Activated naive CD4-positive, alpha-beta T cell treated with anti-CD3 and anti-CD28 coated beads for 36 hours (primary cell): Measurements from ENCODE around the gene ZSCAN5C. TPM values are rescaled to one million over a fixed set of nuclear protein-coding genes. Genes with fewer than 3 reads are reported as not detected.
"Not testable (repeated sequence)": the region's sequence is repeated elsewhere in the genome, so short reads cannot be mapped to it uniquely, and the experiment has no call there.

ENCODE experiments used
- CTCF ChIA-PET: fragments of 350-600 bp; sonication (Branson Sonifier 250); formaldehyde crosslinking; loops from one replicate; lab custom pipeline; 2021; ENCODE audit warnings: antibody characterized with exemption; lab: Charles Lee
- DNase-seq: peaks from one replicate; pipeline ENCODE4 v3.0.0-alpha.2; 2020
- H3K27ac Mint-ChIP-seq: one replicate; pipeline ENCODE4 v1.8.0; 2021; ENCODE audit warnings: mild to moderate bottlenecking, mixed read lengths
- H3K27me3 Mint-ChIP-seq: one replicate; pipeline ENCODE4 v1.8.0; 2021; ENCODE audit warnings: low read depth, mixed read lengths
- H3K36me3 Mint-ChIP-seq: one replicate; pipeline ENCODE4 v1.8.0; 2021; ENCODE audit warnings: low read depth, mixed read lengths
- H3K4me1 Mint-ChIP-seq: one replicate; pipeline ENCODE4 v1.8.0; 2021; ENCODE audit warnings: low read depth, mixed read lengths
- H3K4me3 Mint-ChIP-seq: one replicate; pipeline ENCODE4 v1.8.0; 2021; ENCODE audit warnings: mild to moderate bottlenecking, moderate library complexity, mixed read lengths
- H3K9me3 Mint-ChIP-seq: one replicate; pipeline ENCODE4 v1.8.0; 2021; ENCODE audit warnings: mixed read lengths
- intact Hi-C: fragments of 100-400 bp; cut with micrococcal nuclease; formaldehyde crosslinking; loops from one replicate; pipeline ENCODE4 v1.15.1; 2023
- total RNA-seq, 2 experiments: library from RNA; stranded (reverse); gene quantifications; one replicate each; pipeline ENCODE4 v1.2.3, GENCODE V29; 2021

ZSCAN5C gene
- total RNA-seq, 2 experiments from 2014 or later, result not detected

DNA sequence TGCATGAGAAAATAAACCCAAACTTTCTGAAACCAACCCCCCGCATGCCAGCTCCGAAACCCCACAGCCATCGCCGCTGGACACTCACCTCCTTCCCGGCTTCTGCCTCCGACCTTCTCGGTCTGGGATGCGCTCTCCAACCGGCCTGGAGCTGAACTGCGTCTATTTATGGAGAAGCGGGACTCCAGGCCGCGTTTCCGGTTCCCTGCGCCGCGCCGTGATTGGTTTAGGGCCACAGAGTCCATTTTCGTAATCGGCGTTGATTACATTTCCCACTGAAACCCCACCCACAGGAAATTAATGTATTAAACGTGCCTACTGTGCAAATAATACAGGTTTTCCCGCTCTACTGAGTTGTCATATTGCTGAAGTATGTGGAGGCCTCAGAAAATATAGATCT, 4.4 kb upstream of the ZSCAN5C start, which contains the start of gene ZSCAN5B:
TSS of gene ZSCAN5B (minus strand) at position 138 of the 400 bp plus-strand sequence. CDS start 4,731 bp downstream, outside the sequence.
- CTCF ChIA-PET, H3K4me3 Mint-ChIP-seq, H3K27me3 Mint-ChIP-seq, H3K9me3 Mint-ChIP-seq, H3K36me3 Mint-ChIP-seq, H3K4me1 Mint-ChIP-seq, intact Hi-C loops, H3K27ac Mint-ChIP-seq, DNase-seq: not testable (repeated sequence)

DNA sequence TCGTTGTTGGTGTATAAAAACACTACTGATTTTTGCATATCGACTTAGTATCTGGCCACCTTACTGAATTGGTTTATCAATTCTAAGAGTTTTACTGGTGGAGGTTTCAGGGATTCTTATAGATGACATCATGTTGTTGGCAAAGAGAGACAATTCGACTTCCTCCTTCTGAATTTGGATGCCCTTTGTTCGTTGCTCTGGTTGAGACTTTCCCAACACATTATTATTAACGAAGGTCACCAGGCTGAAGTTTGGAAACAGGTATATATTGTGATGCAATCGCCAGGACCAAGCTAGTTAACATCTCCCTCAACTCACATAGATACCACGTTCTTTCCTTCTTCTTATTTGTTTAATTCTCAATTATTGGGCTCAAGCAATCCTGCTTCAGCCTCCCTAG, 2.4 kb upstream of the ZSCAN5C start:
- peaks cover 2% of the 10 kb centered on the region for H3K27me3 Mint-ChIP-seq
- H3K9me3 Mint-ChIP-seq, result no peaks in the 10 kb centered on the region
- H3K27ac Mint-ChIP-seq, result no peak overlapping the region
- CTCF ChIA-PET, result no interaction called here
- no peak overlapping the region for H3K4me3 Mint-ChIP-seq
- intact Hi-C loops, result no loop called here
- H3K4me1 Mint-ChIP-seq, result no peaks in the 10 kb centered on the region
- H3K36me3 Mint-ChIP-seq, result no peaks in the 10 kb centered on the region
- no peak for DNase-seq

DNA sequence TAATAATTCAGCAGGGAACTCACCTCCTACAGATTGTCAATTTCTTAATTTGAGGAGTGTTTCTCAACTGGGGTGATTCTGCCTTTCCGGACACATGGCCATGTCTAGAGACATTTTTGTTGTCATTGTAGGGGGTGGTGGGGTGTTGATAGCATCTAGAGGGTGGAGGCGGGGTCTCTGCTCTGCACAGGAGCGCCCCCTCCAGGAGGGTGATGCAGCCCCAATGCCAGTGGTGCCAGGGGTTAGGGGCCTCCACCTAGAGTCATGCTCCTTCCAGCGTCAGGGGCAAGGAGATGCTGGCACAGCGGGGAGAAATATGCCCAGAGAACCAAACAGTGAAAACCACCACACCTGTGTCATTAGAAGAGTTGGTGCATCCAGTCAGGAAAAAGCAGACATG, 5.5 kb downstream of the ZSCAN5C start:
- H3K4me3 Mint-ChIP-seq, intact Hi-C loops, CTCF ChIA-PET, H3K36me3 Mint-ChIP-seq, DNase-seq, H3K27ac Mint-ChIP-seq, H3K4me1 Mint-ChIP-seq, H3K9me3 Mint-ChIP-seq, H3K27me3 Mint-ChIP-seq: not testable (repeated sequence)

- Mint-ChIP-seq H3K4me1 (no peaks in the 10 kb centered on the region), H3K9me3 (no peaks in the 10 kb centered on the region), H3K4me3 (no peak overlapping the region), H3K27me3 (peaks cover 8% of the 10 kb centered on the region), H3K27ac (no peak overlapping the region), H3K36me3 (no peaks in the 10 kb centered on the region)
- CTCF ChIA-PET, result interaction anchor here (0.8 kb wide), 1 partner anchor 15 kb away, joined by 3 read pairs; no protein-coding TSS in a partner anchor
- intact Hi-C loops, result no loop called here
- no peak for DNase-seq
Measured at GRCh38 chr19:56209091-56209490, 7.0 kb downstream of the ZSCAN5C start.

GRCh38 chr19:56210036-56210435, 8.0 kb downstream of the ZSCAN5C start:
- CTCF ChIA-PET, result interaction anchor here (0.8 kb wide), 1 partner anchor 144 kb away, joined by 3 read pairs; no protein-coding TSS in a partner anchor
- H3K27ac Mint-ChIP-seq, DNase-seq, H3K36me3 Mint-ChIP-seq, H3K4me3 Mint-ChIP-seq, H3K9me3 Mint-ChIP-seq, intact Hi-C loops, H3K4me1 Mint-ChIP-seq, H3K27me3 Mint-ChIP-seq: not testable (repeated sequence)

DNA sequence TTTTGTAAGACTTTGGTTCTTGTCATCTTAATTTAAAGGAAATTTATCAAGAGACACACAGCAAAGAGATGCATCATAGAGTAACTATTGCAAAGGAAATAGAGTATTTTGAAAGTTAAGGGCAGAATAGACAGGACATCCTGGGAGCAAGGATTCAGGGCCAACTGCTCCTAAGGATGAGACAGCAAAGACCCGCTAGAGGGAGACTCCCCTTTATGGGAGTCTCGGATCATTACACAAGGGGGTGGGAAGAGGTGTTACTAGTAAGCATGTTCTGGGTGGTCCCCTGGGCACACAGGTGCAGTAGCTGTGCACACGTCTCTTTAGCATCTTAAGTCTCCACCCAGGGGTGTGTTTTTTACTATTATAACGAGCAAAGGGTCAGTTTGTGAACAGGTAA, 9.6 kb downstream of the ZSCAN5C start:
- intact Hi-C loops, result no loop called here
- CTCF ChIA-PET, result no interaction called here
- no peaks in the 10 kb centered on the region for H3K4me1 Mint-ChIP-seq
- H3K27ac Mint-ChIP-seq, result no peak overlapping the region
- no peak overlapping the region for H3K4me3 Mint-ChIP-seq
- H3K27me3 Mint-ChIP-seq, result peaks cover 10% of the 10 kb centered on the region
- DNase-seq, result no peak
- no peaks in the 10 kb centered on the region for H3K36me3 Mint-ChIP-seq
- H3K9me3 Mint-ChIP-seq, result no peaks in the 10 kb centered on the region

DNA sequence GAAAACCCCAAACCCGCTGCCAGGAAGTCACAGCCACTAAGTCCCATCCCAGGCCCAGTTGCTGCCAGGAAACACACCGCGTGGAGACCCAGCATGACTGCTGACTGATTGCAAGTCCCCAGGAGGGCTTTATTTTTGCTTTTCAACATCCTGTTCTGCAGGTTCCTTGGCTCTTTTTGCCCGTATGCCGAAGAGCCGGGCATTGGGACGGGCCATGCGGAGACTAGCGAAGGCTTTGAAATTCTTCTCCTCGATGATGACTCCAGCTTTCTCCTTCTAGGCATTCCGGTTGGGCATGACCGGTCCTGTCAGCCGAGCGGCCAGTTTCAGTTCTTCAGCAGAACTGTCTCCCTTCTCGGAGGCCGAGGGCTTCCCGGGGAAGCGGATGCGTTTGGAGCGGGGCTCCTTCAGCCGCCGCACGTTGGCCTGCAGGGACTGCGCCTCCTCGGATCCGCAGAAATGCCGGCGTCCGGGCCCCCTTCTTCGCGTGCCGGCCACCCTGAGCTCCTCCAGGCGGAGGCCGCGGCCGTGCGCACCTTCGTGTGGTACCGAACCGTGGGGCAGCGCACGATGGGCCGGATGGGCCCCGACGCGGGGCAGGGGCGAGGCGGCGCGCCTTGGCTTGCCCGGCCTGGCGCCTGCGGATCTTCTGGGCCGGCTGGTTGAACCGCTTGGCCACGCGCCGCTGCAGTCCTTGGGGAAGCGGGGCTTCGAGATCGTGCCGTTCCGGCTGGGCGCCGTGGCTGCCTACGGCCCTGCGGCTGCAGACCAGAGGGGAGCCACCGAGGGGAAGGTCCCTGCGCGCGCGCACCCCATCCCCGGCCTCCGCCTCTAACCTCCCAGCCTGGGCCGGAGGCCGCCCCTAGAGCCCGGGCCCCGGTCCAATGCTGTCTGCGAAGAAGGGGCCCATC, 15.2 kb downstream of the ZSCAN5C start:
- DNase-seq, result peak; percentile 30
- intact Hi-C loops, result no loop called here
- CTCF ChIA-PET, result no interaction called here
- Mint-ChIP-seq H3K27ac (no peak overlapping the region), H3K9me3 (no peaks in the 10 kb centered on the region), H3K27me3 (peaks cover 19% of the 10 kb centered on the region), H3K4me3 (peak overlapping the region; percentile 46), H3K4me1 (peaks cover 6% of the 10 kb centered on the region), H3K36me3 (peaks cover 2% of the 10 kb centered on the region)

- CTCF ChIA-PET, result no interaction called here
- H3K4me3 Mint-ChIP-seq, result no peak overlapping the region
- H3K27me3 Mint-ChIP-seq, result peaks cover 14% of the 10 kb centered on the region
- H3K9me3 Mint-ChIP-seq, result no peaks in the 10 kb centered on the region
- DNase-seq, result no peak
- intact Hi-C loops, result no loop called here
- peaks cover 7% of the 10 kb centered on the region for H3K36me3 Mint-ChIP-seq
- H3K27ac Mint-ChIP-seq, result no peak overlapping the region
- peaks cover 6% of the 10 kb centered on the region for H3K4me1 Mint-ChIP-seq
Measured at GRCh38 chr19:56218961-56219360, 16.9 kb downstream of the ZSCAN5C start.

DNA sequence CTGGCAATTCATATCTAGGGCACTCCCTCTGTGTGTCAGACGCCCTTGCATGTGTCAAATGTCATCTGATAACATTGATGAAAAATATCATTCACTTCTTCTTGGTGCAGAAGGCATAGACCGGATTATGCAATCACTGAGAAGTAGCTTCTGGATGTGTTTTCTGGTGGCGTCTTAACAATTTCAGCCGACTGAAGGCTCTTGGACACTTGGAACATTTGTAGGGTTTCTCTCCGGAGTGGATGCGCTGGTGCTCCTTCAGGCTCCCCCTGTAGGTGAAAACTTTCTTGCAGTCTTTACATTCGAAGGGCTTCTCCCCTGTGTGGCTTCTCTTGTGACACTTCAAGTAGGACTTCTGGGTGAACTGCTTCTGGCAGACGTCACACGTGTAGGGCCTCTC, 19.4 kb downstream of the ZSCAN5C start:
- intact Hi-C loops, H3K27ac Mint-ChIP-seq, H3K4me3 Mint-ChIP-seq, H3K9me3 Mint-ChIP-seq, H3K27me3 Mint-ChIP-seq, DNase-seq, H3K4me1 Mint-ChIP-seq, H3K36me3 Mint-ChIP-seq: not testable (repeated sequence)
- CTCF ChIA-PET, result interaction anchor here (0.8 kb wide), 1 partner anchor 142 kb away, joined by 3 read pairs; no protein-coding TSS in a partner anchor

DNA sequence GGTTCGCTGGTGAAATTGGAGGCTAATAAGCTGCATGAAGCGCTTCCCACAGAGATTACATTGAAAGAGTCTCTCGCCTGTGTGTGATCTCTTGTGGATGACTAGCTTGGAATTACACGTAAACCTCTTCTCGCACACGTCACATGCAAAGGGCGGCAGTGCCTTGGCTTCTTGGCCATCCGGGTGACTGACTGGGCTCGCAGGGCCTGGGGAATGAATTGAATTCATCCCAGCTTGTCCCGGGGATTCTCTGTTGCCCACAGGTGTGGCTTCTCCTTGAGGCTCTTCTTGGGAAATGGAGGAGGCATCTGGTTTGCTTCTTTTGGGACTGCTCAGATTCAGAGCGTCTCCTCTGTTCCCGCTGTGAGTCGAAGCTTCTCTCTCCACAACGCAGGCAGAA, 19.8 kb downstream of the ZSCAN5C start:
- intact Hi-C loops, result no loop called here
- CTCF ChIA-PET, result interaction anchor here (0.7 to 0.8 kb wide), 2 partner anchors 36 to 143 kb away, joined by 3 read pairs; no protein-coding TSS in a partner anchor
- no peak for DNase-seq
- Mint-ChIP-seq H3K4me3 (no peak overlapping the region), H3K36me3 (peaks cover 7% of the 10 kb centered on the region), H3K9me3 (no peaks in the 10 kb centered on the region), H3K27me3 (peaks cover 7% of the 10 kb centered on the region), H3K4me1 (peaks cover 6% of the 10 kb centered on the region), H3K27ac (no peak overlapping the region)

DNA sequence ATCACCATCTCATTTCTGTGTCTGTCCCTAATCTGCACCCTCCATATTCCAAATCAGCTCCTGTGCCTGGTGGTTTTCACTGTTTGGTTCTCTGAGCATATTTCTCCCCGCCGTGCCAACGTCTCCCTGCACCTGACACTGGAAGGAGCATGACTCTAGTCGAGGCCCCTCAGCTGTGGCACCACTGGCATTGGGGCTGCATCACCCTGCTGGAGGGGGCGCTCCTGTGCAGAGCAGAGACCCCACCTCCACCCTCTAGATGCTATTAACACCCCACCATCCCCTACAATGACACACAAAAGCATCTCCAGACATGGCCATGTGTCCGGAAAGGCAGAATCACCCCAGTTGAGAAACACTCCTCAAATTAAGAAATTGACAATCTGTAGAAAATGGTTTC, 20.8 kb downstream of the ZSCAN5C start:
- intact Hi-C loops, result no loop called here
- DNase-seq, result no peak
- CTCF ChIA-PET, result no interaction called here
- Mint-ChIP-seq H3K4me1 (peaks cover 2% of the 10 kb centered on the region), H3K36me3 (peaks cover 7% of the 10 kb centered on the region), H3K27me3 (peaks cover 3% of the 10 kb centered on the region), H3K27ac (no peak overlapping the region), H3K4me3 (no peak overlapping the region), H3K9me3 (no peaks in the 10 kb centered on the region)

GRCh38 chr19:56223481-56223880, 21.4 kb downstream of the ZSCAN5C start:
- Mint-ChIP-seq H3K9me3 (no peaks in the 10 kb centered on the region), H3K27ac (no peak overlapping the region), H3K36me3 (peaks cover 7% of the 10 kb centered on the region), H3K4me3 (no peak overlapping the region), H3K27me3 (no peaks in the 10 kb centered on the region), H3K4me1 (no peaks in the 10 kb centered on the region)
- CTCF ChIA-PET, result interaction anchor here (1.3 kb wide), 1 partner anchor 30 kb away, joined by 3 read pairs; no protein-coding TSS in a partner anchor
- intact Hi-C loops, result no loop called here
- no peak for DNase-seq
